Tibial nerve (tissue), 4 donors: ENCODE measurements around the gene TNFRSF18.

ENCODE experiments used
- EP300 ChIP-seq, 2 donors: sonication (generic); formaldehyde crosslinking; IDR thresholded peaks; one replicate each; pipeline ENCODE4 v1.6.1; 2017; ENCODE audit warnings: antibody characterized with exemption in 2 of 2, mild to moderate bottlenecking in 1 of 2
- TF ChIP-seq, protein P1 (sequence below), 5 experiments: fragments of 200-600 bp in 3 of 5; fragments of 450-650 bp in 2 of 5; sonication (generic) in 3 of 5; IDR thresholded peaks; one replicate each; pipeline ENCODE4 v1.5.1; 2016 to 2019; ENCODE audit warnings: antibody characterized with exemption in 5 of 5, mild to moderate bottlenecking in 3 of 5, moderate library complexity in 2 of 5

DNA sequence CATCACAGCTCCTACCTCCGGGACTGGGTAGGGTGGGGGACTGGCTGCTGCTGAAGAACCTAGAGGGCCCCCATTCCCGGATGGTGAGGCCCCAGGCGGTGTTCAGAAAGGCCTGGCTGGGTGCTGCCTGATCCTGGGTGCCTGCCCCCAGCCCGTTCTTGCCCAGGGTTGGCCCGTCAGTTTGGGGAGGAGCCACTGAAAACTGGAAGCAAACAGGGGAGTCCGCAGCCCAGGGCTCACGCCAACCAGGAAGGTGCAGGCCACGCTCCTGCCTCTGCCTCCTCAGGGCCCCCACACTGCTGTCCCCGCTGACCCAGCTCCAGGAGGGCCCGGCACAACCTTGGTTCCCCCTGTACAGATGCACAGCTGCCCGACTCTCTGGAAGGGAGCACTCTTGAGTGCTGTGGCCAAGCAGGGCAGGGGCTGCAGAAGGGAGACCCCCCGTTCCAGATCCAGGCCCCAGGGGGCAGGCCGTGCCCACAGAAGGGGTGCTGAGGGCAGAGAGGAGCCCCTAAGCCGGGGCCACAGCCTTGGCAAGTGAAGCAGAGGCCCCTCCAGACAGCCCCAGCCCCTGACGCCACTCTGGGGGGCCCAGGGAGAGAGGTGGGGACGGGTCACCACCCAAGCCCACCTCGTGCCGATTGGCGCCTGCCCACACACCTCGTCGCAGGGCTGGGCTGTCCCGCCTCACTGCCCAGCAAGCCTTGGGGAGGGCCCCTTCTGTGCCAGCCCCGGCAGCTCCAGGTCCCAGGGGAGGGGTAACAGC, 34.6 kb upstream of the TNFRSF18 start:
- TF ChIP-seq, protein P1, sequence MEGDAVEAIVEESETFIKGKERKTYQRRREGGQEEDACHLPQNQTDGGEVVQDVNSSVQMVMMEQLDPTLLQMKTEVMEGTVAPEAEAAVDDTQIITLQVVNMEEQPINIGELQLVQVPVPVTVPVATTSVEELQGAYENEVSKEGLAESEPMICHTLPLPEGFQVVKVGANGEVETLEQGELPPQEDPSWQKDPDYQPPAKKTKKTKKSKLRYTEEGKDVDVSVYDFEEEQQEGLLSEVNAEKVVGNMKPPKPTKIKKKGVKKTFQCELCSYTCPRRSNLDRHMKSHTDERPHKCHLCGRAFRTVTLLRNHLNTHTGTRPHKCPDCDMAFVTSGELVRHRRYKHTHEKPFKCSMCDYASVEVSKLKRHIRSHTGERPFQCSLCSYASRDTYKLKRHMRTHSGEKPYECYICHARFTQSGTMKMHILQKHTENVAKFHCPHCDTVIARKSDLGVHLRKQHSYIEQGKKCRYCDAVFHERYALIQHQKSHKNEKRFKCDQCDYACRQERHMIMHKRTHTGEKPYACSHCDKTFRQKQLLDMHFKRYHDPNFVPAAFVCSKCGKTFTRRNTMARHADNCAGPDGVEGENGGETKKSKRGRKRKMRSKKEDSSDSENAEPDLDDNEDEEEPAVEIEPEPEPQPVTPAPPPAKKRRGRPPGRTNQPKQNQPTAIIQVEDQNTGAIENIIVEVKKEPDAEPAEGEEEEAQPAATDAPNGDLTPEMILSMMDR (IDR thresholded peaks at IDR 0.05) = no peak
- no peak for TF ChIP-seq EP300 (IDR thresholded peaks at IDR 0.05)
